ENCODE data around the gene CCNY.

- TF ChIP-seq TARDBP (CRISPR knock-in tag; IDR thresholded peaks at IDR 0.05), result no peak
- no peak for TF ChIP-seq CTCF (CRISPR knock-in tag; IDR thresholded peaks at IDR 0.05)
- no peak for TF ChIP-seq NR2C2 (CRISPR knock-in tag; IDR thresholded peaks at IDR 0.05; ENCODE audit: borderline replicate concordance)
- TF ChIP-seq CBX2 (IDR thresholded peaks at IDR 0.05; ENCODE audit: low read depth, low read length), result no peak
- TF ChIP-seq CBX2 (CRISPR knock-in tag; IDR thresholded peaks at IDR 0.05; ENCODE audit: low read depth), result no peak
- TF ChIP-seq, protein P1, sequence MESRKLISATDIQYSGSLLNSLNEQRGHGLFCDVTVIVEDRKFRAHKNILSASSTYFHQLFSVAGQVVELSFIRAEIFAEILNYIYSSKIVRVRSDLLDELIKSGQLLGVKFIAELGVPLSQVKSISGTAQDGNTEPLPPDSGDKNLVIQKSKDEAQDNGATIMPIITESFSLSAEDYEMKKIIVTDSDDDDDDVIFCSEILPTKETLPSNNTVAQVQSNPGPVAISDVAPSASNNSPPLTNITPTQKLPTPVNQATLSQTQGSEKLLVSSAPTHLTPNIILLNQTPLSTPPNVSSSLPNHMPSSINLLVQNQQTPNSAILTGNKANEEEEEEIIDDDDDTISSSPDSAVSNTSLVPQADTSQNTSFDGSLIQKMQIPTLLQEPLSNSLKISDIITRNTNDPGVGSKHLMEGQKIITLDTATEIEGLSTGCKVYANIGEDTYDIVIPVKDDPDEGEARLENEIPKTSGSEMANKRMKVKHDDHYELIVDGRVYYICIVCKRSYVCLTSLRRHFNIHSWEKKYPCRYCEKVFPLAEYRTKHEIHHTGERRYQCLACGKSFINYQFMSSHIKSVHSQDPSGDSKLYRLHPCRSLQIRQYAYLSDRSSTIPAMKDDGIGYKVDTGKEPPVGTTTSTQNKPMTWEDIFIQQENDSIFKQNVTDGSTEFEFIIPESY (CRISPR knock-in tag; IDR thresholded peaks at IDR 0.05), result no peak
- TF ChIP-seq ZNF468 (CRISPR knock-in tag; IDR thresholded peaks at IDR 0.05), result no peak
- TF ChIP-seq NPAS2 (CRISPR knock-in tag; IDR thresholded peaks at IDR 0.05; ENCODE audit: borderline replicate concordance), result no peak
- TF ChIP-seq ZNF253 (CRISPR knock-in tag; IDR thresholded peaks at IDR 0.05; ENCODE audit: borderline replicate concordance), result no peak
- TF ChIP-seq, protein P2, sequence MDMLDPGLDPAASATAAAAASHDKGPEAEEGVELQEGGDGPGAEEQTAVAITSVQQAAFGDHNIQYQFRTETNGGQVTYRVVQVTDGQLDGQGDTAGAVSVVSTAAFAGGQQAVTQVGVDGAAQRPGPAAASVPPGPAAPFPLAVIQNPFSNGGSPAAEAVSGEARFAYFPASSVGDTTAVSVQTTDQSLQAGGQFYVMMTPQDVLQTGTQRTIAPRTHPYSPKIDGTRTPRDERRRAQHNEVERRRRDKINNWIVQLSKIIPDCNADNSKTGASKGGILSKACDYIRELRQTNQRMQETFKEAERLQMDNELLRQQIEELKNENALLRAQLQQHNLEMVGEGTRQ (IDR thresholded peaks at IDR 0.05; ENCODE audit: low read depth, low read length), result no peak
- TF ChIP-seq, protein P2 (CRISPR knock-in tag; IDR thresholded peaks at IDR 0.05; ENCODE audit: borderline replicate concordance), result no peak
- no peak for TF ChIP-seq MED1 (CRISPR knock-in tag; IDR thresholded peaks at IDR 0.05)
- no peak for TF ChIP-seq ZNF605 (CRISPR knock-in tag; IDR thresholded peaks at IDR 0.05)
- TF ChIP-seq ZNF350 (CRISPR knock-in tag; IDR thresholded peaks at IDR 0.05; ENCODE audit: borderline replicate concordance, low read depth), result no peak
- no peak for TF ChIP-seq POLR2A (IDR thresholded peaks at IDR 0.05; ENCODE audit: insufficient read depth in 1 of 2, low read depth in 2 of 2, low read length in 2 of 2)
- no peak for TF ChIP-seq ZNF263 (CRISPR knock-in tag; IDR thresholded peaks at IDR 0.05)
Measured at GRCh38 chr10:35359056-35359455, 22.7 kb downstream of the CCNY start.

Data from HepG2 (cell line).